WTC11 (cell line): ENCODE data around the gene MTMR10. TPM values are rescaled to one million over a fixed set of nuclear protein-coding genes. Genes with fewer than 3 reads are reported as not detected.

Source experiments
- ATAC-seq: fragments of 200-7000 bp; cut with Tn5 transposase; 2 replicates; pipeline ENCODE4 v1.10.0; 2021; ENCODE audit warnings: mild to moderate bottlenecking, moderate library complexity
- CTCF ChIA-PET: fragments of 300-600 bp; sonication (Branson Sonifier 250); formaldehyde crosslinking; loops from one replicate; lab custom pipeline; 2021; ENCODE audit warnings: antibody characterized with exemption; lab: Charles Lee
- POLR2A ChIA-PET: fragments of 350-600 bp; sonication (Branson Sonifier 250); formaldehyde crosslinking; loops from one replicate; lab custom pipeline; 2021; ENCODE audit warnings: antibody characterized with exemption; lab: Charles Lee
- DNase-seq: peaks from one replicate; pipeline ENCODE4 v3.0.0; 2021; ENCODE audit warnings: low spot score
- H3K27ac Mint-ChIP-seq: 2 replicates; pipeline ENCODE4 v1.8.0; 2021; ENCODE audit warnings: mixed read lengths
- H3K27me3 Mint-ChIP-seq: 2 replicates; pipeline ENCODE4 v1.8.0; 2021; ENCODE audit warnings: low read depth, mild to moderate bottlenecking, moderate library complexity, mixed read lengths
- H3K36me3 Mint-ChIP-seq: 2 replicates; pipeline ENCODE4 v1.8.0; 2021; ENCODE audit warnings: mixed read lengths
- H3K4me1 Mint-ChIP-seq: 2 replicates; pipeline ENCODE4 v1.8.0; 2022; ENCODE audit warnings: mixed read lengths
- H3K4me3 Mint-ChIP-seq: 2 replicates; pipeline ENCODE4 v1.8.0; 2021; ENCODE audit warnings: mild to moderate bottlenecking, moderate library complexity, mixed read lengths
- H3K9me3 Mint-ChIP-seq: 2 replicates; pipeline ENCODE4 v1.8.0; 2021; ENCODE audit warnings: mixed read lengths
- ATF1 ChIP-seq: sonication (generic); formaldehyde crosslinking; IDR thresholded peaks from 2 replicates; pipeline ENCODE4 v1.8.1; 2023; ENCODE audit warnings: mild to moderate bottlenecking, moderate library complexity, missing genetic modification reagents
- CBFB ChIP-seq: sonication (generic); formaldehyde crosslinking; IDR thresholded peaks from 2 replicates; pipeline ENCODE4 v1.8.1; 2022; ENCODE audit warnings: mild to moderate bottlenecking, low read depth, missing genetic modification reagents
- ELF4 ChIP-seq: sonication (generic); formaldehyde crosslinking; IDR thresholded peaks from 2 replicates; pipeline ENCODE4 v1.8.1; 2022; ENCODE audit warnings: low read depth, mild to moderate bottlenecking, moderate library complexity, missing genetic modification reagents
- EMX1 ChIP-seq: fragments of 250-450 bp; sonication (Bioruptor Pico); IDR thresholded peaks from 2 replicates; pipeline ENCODE4 v1.8.0; 2021; ENCODE audit warnings: mild to moderate bottlenecking
- ESRRA ChIP-seq: sonication (generic); formaldehyde crosslinking; IDR thresholded peaks from 2 replicates; pipeline ENCODE4 v1.8.1; 2022; ENCODE audit warnings: mild to moderate bottlenecking, missing genetic modification reagents, borderline replicate concordance
- FOXJ3 ChIP-seq: sonication (generic); formaldehyde crosslinking; IDR thresholded peaks from 2 replicates; pipeline ENCODE4 v1.9.0; 2021; ENCODE audit warnings: missing genetic modification reagents, mild to moderate bottlenecking, borderline replicate concordance
- JUN ChIP-seq: sonication (generic); formaldehyde crosslinking; IDR thresholded peaks from 2 replicates; pipeline ENCODE4 v1.8.0; 2023; ENCODE audit warnings: mild to moderate bottlenecking, missing genetic modification reagents
- NR2C2 ChIP-seq: sonication (generic); formaldehyde crosslinking; IDR thresholded peaks from 2 replicates; pipeline ENCODE4 v1.8.0; 2022; ENCODE audit warnings: mild to moderate bottlenecking, missing genetic modification reagents
- RELA ChIP-seq: sonication (generic); formaldehyde crosslinking; IDR thresholded peaks from 2 replicates; pipeline ENCODE4 v1.8.1; 2022; ENCODE audit warnings: missing genetic modification reagents, mild to moderate bottlenecking, borderline replicate concordance
- SMAD4 ChIP-seq: sonication (generic); formaldehyde crosslinking; IDR thresholded peaks from 2 replicates; pipeline ENCODE4 v1.8.0; 2022; ENCODE audit warnings: mild to moderate bottlenecking, missing genetic modification reagents
- TEAD1 ChIP-seq: sonication (generic); formaldehyde crosslinking; IDR thresholded peaks from 2 replicates; pipeline ENCODE4 v1.8.0; 2022; ENCODE audit warnings: mild to moderate bottlenecking, missing genetic modification reagents
- ZBTB21 ChIP-seq: sonication (generic); formaldehyde crosslinking; IDR thresholded peaks from 2 replicates; pipeline ENCODE4 v1.8.1; 2023; ENCODE audit warnings: mild to moderate bottlenecking, missing genetic modification reagents, borderline replicate concordance
- ZNF138 ChIP-seq: sonication (generic); formaldehyde crosslinking; conservative IDR thresholded peaks from 2 replicates; pipeline ENCODE4 v1.8.1; 2022; ENCODE audit warnings: mild to moderate bottlenecking, moderate library complexity, missing genetic modification reagents
- ZNF263 ChIP-seq: sonication (generic); formaldehyde crosslinking; IDR thresholded peaks from 2 replicates; pipeline ENCODE4 v1.8.1; 2022; ENCODE audit warnings: low read depth, mild to moderate bottlenecking, moderate library complexity, missing genetic modification reagents
- ZNF423 ChIP-seq: fragments of 250-450 bp; sonication (Bioruptor Pico); IDR thresholded peaks from 2 replicates; pipeline ENCODE4 v2.1.2; 2022; ENCODE audit warnings: mild to moderate bottlenecking, moderate library complexity
- total RNA-seq: library from RNA; stranded (reverse); gene quantifications from 3 replicates; pipeline ENCODE4 v1.2.3, GENCODE V29; 2021
- TF ChIP-seq, protein P1 (sequence below): fragments of 250-450 bp; sonication (Bioruptor Pico); IDR thresholded peaks from 2 replicates; pipeline ENCODE4 v2.1.2; 2022; ENCODE audit warnings: mild to moderate bottlenecking, moderate library complexity
- TF ChIP-seq, protein P2 (sequence below): fragments of 250-450 bp; sonication (Bioruptor Pico); conservative IDR thresholded peaks from 2 replicates; pipeline ENCODE4 v1.9.0; 2021; ENCODE audit warnings: mild to moderate bottlenecking
- TF ChIP-seq, protein P3 (sequence below): sonication (generic); formaldehyde crosslinking; conservative IDR thresholded peaks from 2 replicates; pipeline ENCODE4 v1.8.1; 2022; ENCODE audit warnings: mild to moderate bottlenecking, missing genetic modification reagents
- TF ChIP-seq, protein P4 (sequence below): sonication (generic); formaldehyde crosslinking; conservative IDR thresholded peaks from 2 replicates; pipeline ENCODE4 v1.8.1; 2023; ENCODE audit warnings: mild to moderate bottlenecking, low read depth, missing genetic modification reagents, moderate library complexity
- TF ChIP-seq, protein P5 (sequence below): sonication (generic); formaldehyde crosslinking; IDR thresholded peaks from 2 replicates; pipeline ENCODE4 v1.8.0; 2023; ENCODE audit warnings: missing genetic modification reagents, mild to moderate bottlenecking, borderline replicate concordance

Gene MTMR10
- total RNA-seq, 1 experiment from 2014 or later = 15.9 TPM

DNA sequence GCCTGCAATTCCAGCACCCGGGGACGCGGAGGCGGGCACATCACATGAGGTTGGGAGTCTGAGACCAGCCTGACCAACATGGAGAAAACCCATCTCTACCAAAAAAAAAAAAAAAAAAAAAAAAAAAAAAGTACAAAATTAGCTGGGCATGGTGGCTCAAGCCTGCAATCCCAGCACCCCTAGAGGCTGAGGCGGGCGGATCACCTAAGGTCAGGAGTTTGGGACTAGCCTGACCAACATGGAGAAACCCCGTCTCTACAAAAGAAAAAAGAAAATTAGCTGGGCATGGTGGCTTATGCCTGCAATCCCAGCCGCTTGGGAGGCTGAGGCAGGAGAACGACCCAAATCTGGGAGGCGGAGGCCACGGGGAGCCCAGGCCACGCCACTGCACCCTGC is 95.2 kb downstream of the MTMR10 start (continued):
- TF ChIP-seq, protein P1, sequence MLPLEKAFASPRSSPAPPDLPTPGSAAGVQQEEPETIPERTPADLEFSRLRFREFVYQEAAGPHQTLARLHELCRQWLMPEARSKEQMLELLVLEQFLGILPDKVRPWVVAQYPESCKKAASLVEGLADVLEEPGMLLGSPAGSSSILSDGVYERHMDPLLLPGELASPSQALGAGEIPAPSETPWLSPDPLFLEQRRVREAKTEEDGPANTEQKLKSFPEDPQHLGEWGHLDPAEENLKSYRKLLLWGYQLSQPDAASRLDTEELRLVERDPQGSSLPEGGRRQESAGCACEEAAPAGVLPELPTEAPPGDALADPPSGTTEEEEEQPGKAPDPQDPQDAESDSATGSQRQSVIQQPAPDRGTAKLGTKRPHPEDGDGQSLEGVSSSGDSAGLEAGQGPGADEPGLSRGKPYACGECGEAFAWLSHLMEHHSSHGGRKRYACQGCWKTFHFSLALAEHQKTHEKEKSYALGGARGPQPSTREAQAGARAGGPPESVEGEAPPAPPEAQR (CRISPR knock-in tag) = no peak
- TF ChIP-seq RELA (CRISPR knock-in tag) (no peak), TEAD1 (CRISPR knock-in tag) (no peak), CBFB (CRISPR knock-in tag) (no peak), SMAD4 (CRISPR knock-in tag) (no peak)
- TF ChIP-seq, protein P2, sequence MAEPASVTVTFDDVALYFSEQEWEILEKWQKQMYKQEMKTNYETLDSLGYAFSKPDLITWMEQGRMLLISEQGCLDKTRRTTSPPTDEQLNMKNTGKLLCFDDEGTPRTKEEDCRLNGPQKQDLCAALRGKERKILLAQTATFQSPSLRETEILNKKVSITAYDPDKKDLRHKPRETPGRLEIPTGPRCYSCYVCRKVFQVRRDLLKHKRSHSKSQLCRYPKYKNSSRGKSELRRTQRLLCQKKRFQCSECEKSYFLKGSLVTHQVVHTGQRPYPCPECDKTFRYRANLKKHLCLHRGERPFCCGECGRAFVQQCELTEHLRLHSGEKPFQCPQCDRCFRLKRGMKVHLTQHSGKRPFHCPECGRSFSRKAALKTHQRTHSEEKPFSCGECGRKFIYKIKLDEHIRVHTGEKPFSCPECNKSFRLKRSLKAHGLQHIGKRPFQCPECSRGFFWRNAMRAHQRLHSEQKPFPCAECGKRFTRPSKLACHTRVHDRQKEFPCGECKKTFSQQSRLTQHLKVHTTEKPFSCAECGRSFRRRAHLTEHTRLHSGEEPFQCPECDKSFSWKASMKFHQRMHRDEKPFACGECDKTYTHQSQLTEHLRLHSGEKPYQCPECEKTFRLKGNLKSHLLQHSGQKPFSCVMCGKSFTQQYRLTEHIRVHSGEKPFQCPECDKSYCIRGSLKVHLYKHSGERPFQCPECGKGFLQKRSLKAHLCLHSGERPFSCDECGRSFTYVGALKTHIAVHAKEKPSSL (CRISPR knock-in tag) = no peak
- TF ChIP-seq, protein P3, sequence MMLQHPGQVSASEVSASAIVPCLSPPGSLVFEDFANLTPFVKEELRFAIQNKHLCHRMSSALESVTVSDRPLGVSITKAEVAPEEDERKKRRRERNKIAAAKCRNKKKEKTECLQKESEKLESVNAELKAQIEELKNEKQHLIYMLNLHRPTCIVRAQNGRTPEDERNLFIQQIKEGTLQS = no peak

DNA sequence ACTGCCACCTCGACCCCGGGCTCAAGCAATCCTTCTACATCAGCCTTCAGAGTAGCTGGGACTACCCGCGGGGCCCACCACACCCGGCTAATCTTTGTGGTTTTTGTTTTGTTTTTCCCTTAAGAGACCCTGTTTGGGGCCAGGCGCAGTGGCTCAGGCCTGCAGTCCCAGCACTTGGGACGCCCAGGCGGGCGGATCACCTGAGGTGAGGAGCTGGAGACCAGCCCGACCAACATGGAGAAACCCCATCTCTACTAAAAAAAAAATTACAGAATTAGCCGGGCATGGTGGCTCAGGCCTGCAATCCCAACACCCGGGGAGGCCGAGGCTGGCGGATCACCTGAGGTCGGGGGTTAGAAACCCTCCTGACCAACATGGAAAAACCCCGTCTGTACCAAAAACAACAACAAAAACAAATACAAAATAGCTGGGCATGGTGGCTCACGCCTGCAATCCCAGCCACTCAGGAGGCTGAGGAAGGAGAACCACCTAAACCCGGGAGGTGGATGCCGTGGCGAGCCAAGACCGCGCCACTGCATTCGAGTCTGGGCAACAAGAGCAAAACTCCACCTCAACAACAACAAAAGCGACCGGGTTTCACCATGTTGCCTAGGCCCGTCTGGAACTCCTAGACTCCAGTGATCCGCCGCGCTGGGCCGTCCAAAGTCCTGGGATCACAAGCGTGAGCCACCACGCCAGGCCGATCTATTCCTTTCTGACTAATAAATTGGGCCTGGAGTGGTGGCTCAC is 95.8 kb downstream of the MTMR10 start:
- H3K27ac Mint-ChIP-seq = no peak overlapping the region; the same call in 1 of the 2 replicates
- no peak for ATAC-seq
- no peak overlapping the region for H3K4me3 Mint-ChIP-seq
- ChIA-PET POLR2A (no interaction called here), CTCF (interaction anchor here (0.6 to 2.4 kb wide), 3 partner anchors 37 to 821 kb away, joined by 3 to 14 read pairs (median 10); no protein-coding TSS in a partner anchor)
- H3K4me1 Mint-ChIP-seq = peaks cover 17% of the 10 kb centered on the region
- no peaks in the 10 kb centered on the region for H3K27me3 Mint-ChIP-seq
- no peaks in the 10 kb centered on the region for H3K36me3 Mint-ChIP-seq
- no peak for DNase-seq
- H3K9me3 Mint-ChIP-seq = peaks cover 4% of the 10 kb centered on the region
- TF ChIP-seq, protein P4, sequence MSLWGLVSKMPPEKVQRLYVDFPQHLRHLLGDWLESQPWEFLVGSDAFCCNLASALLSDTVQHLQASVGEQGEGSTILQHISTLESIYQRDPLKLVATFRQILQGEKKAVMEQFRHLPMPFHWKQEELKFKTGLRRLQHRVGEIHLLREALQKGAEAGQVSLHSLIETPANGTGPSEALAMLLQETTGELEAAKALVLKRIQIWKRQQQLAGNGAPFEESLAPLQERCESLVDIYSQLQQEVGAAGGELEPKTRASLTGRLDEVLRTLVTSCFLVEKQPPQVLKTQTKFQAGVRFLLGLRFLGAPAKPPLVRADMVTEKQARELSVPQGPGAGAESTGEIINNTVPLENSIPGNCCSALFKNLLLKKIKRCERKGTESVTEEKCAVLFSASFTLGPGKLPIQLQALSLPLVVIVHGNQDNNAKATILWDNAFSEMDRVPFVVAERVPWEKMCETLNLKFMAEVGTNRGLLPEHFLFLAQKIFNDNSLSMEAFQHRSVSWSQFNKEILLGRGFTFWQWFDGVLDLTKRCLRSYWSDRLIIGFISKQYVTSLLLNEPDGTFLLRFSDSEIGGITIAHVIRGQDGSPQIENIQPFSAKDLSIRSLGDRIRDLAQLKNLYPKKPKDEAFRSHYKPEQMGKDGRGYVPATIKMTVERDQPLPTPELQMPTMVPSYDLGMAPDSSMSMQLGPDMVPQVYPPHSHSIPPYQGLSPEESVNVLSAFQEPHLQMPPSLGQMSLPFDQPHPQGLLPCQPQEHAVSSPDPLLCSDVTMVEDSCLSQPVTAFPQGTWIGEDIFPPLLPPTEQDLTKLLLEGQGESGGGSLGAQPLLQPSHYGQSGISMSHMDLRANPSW (CRISPR knock-in tag) = no peak
- TF ChIP-seq ZBTB21 (CRISPR knock-in tag) = no peak
- no peak for TF ChIP-seq NR2C2 (CRISPR knock-in tag)
- TF ChIP-seq, protein P2 (CRISPR knock-in tag) = no peak
- TF ChIP-seq, protein P5, sequence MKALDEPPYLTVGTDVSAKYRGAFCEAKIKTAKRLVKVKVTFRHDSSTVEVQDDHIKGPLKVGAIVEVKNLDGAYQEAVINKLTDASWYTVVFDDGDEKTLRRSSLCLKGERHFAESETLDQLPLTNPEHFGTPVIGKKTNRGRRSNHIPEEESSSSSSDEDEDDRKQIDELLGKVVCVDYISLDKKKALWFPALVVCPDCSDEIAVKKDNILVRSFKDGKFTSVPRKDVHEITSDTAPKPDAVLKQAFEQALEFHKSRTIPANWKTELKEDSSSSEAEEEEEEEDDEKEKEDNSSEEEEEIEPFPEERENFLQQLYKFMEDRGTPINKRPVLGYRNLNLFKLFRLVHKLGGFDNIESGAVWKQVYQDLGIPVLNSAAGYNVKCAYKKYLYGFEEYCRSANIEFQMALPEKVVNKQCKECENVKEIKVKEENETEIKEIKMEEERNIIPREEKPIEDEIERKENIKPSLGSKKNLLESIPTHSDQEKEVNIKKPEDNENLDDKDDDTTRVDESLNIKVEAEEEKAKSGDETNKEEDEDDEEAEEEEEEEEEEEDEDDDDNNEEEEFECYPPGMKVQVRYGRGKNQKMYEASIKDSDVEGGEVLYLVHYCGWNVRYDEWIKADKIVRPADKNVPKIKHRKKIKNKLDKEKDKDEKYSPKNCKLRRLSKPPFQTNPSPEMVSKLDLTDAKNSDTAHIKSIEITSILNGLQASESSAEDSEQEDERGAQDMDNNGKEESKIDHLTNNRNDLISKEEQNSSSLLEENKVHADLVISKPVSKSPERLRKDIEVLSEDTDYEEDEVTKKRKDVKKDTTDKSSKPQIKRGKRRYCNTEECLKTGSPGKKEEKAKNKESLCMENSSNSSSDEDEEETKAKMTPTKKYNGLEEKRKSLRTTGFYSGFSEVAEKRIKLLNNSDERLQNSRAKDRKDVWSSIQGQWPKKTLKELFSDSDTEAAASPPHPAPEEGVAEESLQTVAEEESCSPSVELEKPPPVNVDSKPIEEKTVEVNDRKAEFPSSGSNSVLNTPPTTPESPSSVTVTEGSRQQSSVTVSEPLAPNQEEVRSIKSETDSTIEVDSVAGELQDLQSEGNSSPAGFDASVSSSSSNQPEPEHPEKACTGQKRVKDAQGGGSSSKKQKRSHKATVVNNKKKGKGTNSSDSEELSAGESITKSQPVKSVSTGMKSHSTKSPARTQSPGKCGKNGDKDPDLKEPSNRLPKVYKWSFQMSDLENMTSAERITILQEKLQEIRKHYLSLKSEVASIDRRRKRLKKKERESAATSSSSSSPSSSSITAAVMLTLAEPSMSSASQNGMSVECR = no peak
- TF ChIP-seq ATF1 = no peak
- TF ChIP-seq ZNF423 (CRISPR knock-in tag) = no peak
- no peak for TF ChIP-seq JUN (CRISPR knock-in tag)
- TF ChIP-seq ZNF263 (CRISPR knock-in tag) = no peak
- TF ChIP-seq ZNF138 (CRISPR knock-in tag) = no peak
- no peak for TF ChIP-seq ESRRA
- no peak for TF ChIP-seq EMX1 (CRISPR knock-in tag)
- TF ChIP-seq ELF4 (CRISPR knock-in tag) = no peak
- TF ChIP-seq FOXJ3 = no peak
